H9 (cell line): ENCODE results near the gene PKN3. TPM values are rescaled to one million over a fixed set of nuclear protein-coding genes. Genes with fewer than 3 reads are reported as not detected.

Source experiments
- DNase-seq: peaks from one replicate; pipeline ENCODE4 v3.0.0-alpha.2; 2017
- H2AFZ ChIP-seq: one replicate; pipeline ENCODE4 v1.6.1; 2013; ENCODE audit warnings: mild to moderate bottlenecking, low read length, control low read depth, moderate library complexity
- H2AK5ac ChIP-seq: 2 replicates; pipeline ENCODE4 v1.6.1; 2013; ENCODE audit warnings: low read length, control low read depth, mixed read lengths; ENCODE audit not compliant: insufficient read length
- H2BK120ac ChIP-seq: one replicate; pipeline ENCODE4 v1.6.1; 2013; ENCODE audit warnings: low read depth, mild to moderate bottlenecking, low read length, control low read depth, inconsistent platforms; ENCODE audit not compliant: poor library complexity, severe bottlenecking
- H2BK12ac ChIP-seq: 2 replicates; pipeline ENCODE4 v1.6.1; 2013; ENCODE audit warnings: low read length, control low read depth, mixed read lengths, low read depth; ENCODE audit not compliant: insufficient read length
- H2BK15ac ChIP-seq: 2 replicates; pipeline ENCODE4 v1.6.1; 2013; ENCODE audit warnings: low read depth, low read length, control low read depth
- H2BK20ac ChIP-seq: one replicate; pipeline ENCODE4 v1.6.1; 2013; ENCODE audit warnings: low read depth, mild to moderate bottlenecking, low read length, control low read depth, inconsistent platforms; ENCODE audit not compliant: poor library complexity, severe bottlenecking
- H2BK5ac ChIP-seq: 2 replicates; pipeline ENCODE4 v1.6.1; 2013; ENCODE audit warnings: low read length, control low read depth, mixed read lengths; ENCODE audit not compliant: insufficient read length
- H3K14ac ChIP-seq: 2 replicates; pipeline ENCODE4 v1.6.1; 2013; ENCODE audit warnings: low read length, control low read depth; ENCODE audit not compliant: insufficient read depth
- H3K18ac ChIP-seq: 2 replicates; pipeline ENCODE4 v1.6.1; 2013; ENCODE audit warnings: low read depth, mild to moderate bottlenecking, mixed read lengths, low read length, control low read depth; ENCODE audit not compliant: insufficient read length
- H3K23ac ChIP-seq: 2 replicates; pipeline ENCODE4 v1.6.1; 2013; ENCODE audit warnings: low read length, control low read depth, mixed read lengths, low read depth; ENCODE audit not compliant: insufficient read length
- H3K23me2 ChIP-seq: 2 replicates; pipeline ENCODE4 v1.6.1; 2013; ENCODE audit warnings: low read depth, mild to moderate bottlenecking, mixed read lengths, low read length, control low read depth; ENCODE audit not compliant: insufficient read length, poor library complexity, severe bottlenecking
- H3K27ac ChIP-seq: 2 replicates; pipeline ENCODE4 v1.5.1; 2013; ENCODE audit warnings: low read length, control low read depth, mixed read lengths, low read depth; ENCODE audit not compliant: insufficient read length
- H3K27me3 ChIP-seq: 2 replicates; pipeline ENCODE4 v1.6.1; 2013; ENCODE audit warnings: low read length, control low read depth, inconsistent platforms; ENCODE audit not compliant: insufficient read depth
- H3K4ac ChIP-seq: 2 replicates; pipeline ENCODE4 v1.6.1; 2013; ENCODE audit warnings: low read depth, mild to moderate bottlenecking, control low read depth, inconsistent platforms, low read length, moderate library complexity
- H3K4me1 ChIP-seq: 2 replicates; pipeline ENCODE4 v1.6.1; 2013; ENCODE audit warnings: low read length, control low read depth, inconsistent platforms; ENCODE audit not compliant: insufficient read depth
- H3K4me2 ChIP-seq: 2 replicates; pipeline ENCODE4 v1.6.1; 2013; ENCODE audit warnings: low read length, control low read depth, mixed read lengths; ENCODE audit not compliant: insufficient read length, insufficient read depth
- H3K56ac ChIP-seq: 2 replicates; pipeline ENCODE4 v1.6.1; 2013; ENCODE audit warnings: low read depth, mild to moderate bottlenecking, mixed read lengths, low read length, control low read depth; ENCODE audit not compliant: insufficient read length
- H3K79me1 ChIP-seq: 2 replicates; pipeline ENCODE4 v1.6.1; 2013; ENCODE audit warnings: low read depth, mild to moderate bottlenecking, moderate library complexity, low read length, control low read depth, inconsistent platforms; ENCODE audit not compliant: insufficient read depth, poor library complexity, severe bottlenecking
- H3K79me2 ChIP-seq: 2 replicates; pipeline ENCODE4 v1.6.1; 2013; ENCODE audit warnings: low read length, control low read depth, inconsistent platforms; ENCODE audit not compliant: insufficient read depth
- H3K9ac ChIP-seq: 2 replicates; pipeline ENCODE4 v1.6.1; 2013; ENCODE audit warnings: low read length, control low read depth, mixed read lengths; ENCODE audit not compliant: insufficient read length; ENCODE audit errors: extremely low read depth
- H3K9me3 ChIP-seq: one replicate; pipeline ENCODE4 v1.6.1; 2013; ENCODE audit warnings: low read depth, low read length, inconsistent platforms; ENCODE audit not compliant: control insufficient read depth
- H3T11ph ChIP-seq: one replicate; pipeline ENCODE4 v1.6.1; 2013; ENCODE audit warnings: mild to moderate bottlenecking, low read length, control low read depth, inconsistent platforms
- H4K20me1 ChIP-seq: one replicate; pipeline ENCODE4 v1.6.1; 2013; ENCODE audit not compliant: control insufficient read depth, insufficient read length, insufficient read depth
- H4K5ac ChIP-seq: 2 replicates; pipeline ENCODE4 v1.6.1; 2013; ENCODE audit warnings: low read depth, mild to moderate bottlenecking, mixed read lengths, low read length, control low read depth; ENCODE audit not compliant: insufficient read length
- H4K8ac ChIP-seq: replicated peaks from 2 replicates; pipeline ENCODE4 v1.6.1; 2013; ENCODE audit warnings: low read length, control low read depth, mixed read lengths, low read depth; ENCODE audit not compliant: insufficient read length
- H4K91ac ChIP-seq: 2 replicates; pipeline ENCODE4 v1.6.1; 2013; ENCODE audit warnings: low read depth, mild to moderate bottlenecking, moderate library complexity, mixed read lengths, low read length, control low read depth; ENCODE audit not compliant: insufficient read length
- H3K27ac Mint-ChIP-seq, 3 experiments: 2 replicates in 2 of 3; 3 replicates in 1 of 3; pipeline ENCODE4 v1.8.0; 2020 to 2021; ENCODE audit warnings: mixed read lengths in 3 of 3, mild to moderate bottlenecking in 1 of 3, moderate library complexity in 1 of 3
- H3K27me3 Mint-ChIP-seq: 2 replicates; pipeline ENCODE4 v1.8.0; 2021; ENCODE audit warnings: low read depth, mild to moderate bottlenecking, moderate library complexity, mixed read lengths
- H3K36me3 Mint-ChIP-seq, 3 experiments: 2 replicates in 2 of 3; 3 replicates in 1 of 3; pipeline ENCODE4 v1.8.0; 2020 to 2021; ENCODE audit warnings: low read depth in 3 of 3, mixed read lengths in 3 of 3; ENCODE audit not compliant: insufficient read depth in 1 of 3
- H3K4me1 Mint-ChIP-seq, 2 experiments: 2 replicates each; pipeline ENCODE4 v1.8.0; 2020; ENCODE audit warnings: mixed read lengths in 2 of 2
- H3K4me3 Mint-ChIP-seq, 2 experiments: 2 replicates in 1 of 2; 3 replicates in 1 of 2; pipeline ENCODE4 v1.8.0; 2020 to 2021; ENCODE audit warnings: mild to moderate bottlenecking in 2 of 2, mixed read lengths in 2 of 2, moderate library complexity in 1 of 2
- H3K9me3 Mint-ChIP-seq, 2 experiments: 2 replicates in 1 of 2; 3 replicates in 1 of 2; pipeline ENCODE4 v1.8.0; 2020; ENCODE audit warnings: mild to moderate bottlenecking in 2 of 2, mixed read lengths in 2 of 2, moderate library complexity in 1 of 2
- WGBS: extraction: QIAGEN DNeasy Blood & Tissue Kit; methylation state at CpG from one replicate; pipeline ENCODE4 v1.1.7; 2013; ENCODE audit warnings: missing lambda C conversion rate, low lambda C conversion rate, mixed read lengths; ENCODE audit not compliant: insufficient read length; ENCODE audit errors: extremely low coverage; 5-methylcytosine and 5-hydroxymethylcytosine counted together
- total RNA-seq: library from RNA; stranded (reverse); gene quantifications from 2 replicates; pipeline ENCODE4 v1.2.1, GENCODE V29; 2021
- TF ChIP-seq, protein P1 (sequence below): fragments of 200-600 bp; sonication (generic); conservative IDR thresholded peaks from 3 replicates; pipeline ENCODE4 v1.8.0; 2021; ENCODE audit warnings: antibody characterized with exemption, mild to moderate bottlenecking

Gene PKN3
- total RNA-seq, 1 experiment from 2014 or later: 25.0 TPM

DNA sequence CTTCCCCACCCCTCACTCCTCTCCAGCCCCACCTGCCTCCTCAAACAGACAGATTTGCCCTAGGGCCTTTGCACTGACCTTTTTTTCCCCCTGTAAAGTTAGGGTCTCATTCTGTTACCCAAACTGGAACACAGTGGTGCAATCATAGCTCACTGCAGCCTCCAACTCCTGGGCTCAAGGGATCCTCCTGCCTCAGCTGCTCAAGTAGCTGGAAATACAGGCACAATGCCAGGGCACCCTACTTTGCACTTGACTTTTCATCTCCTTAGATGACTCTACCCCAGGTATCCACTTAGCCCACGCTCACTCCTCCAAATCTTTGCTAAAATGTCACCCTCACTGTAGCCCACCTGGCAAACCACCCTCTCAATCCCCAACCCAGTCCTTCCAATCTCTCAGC lies 47.8 kb upstream of the PKN3 start:
- TF ChIP-seq, protein P1, sequence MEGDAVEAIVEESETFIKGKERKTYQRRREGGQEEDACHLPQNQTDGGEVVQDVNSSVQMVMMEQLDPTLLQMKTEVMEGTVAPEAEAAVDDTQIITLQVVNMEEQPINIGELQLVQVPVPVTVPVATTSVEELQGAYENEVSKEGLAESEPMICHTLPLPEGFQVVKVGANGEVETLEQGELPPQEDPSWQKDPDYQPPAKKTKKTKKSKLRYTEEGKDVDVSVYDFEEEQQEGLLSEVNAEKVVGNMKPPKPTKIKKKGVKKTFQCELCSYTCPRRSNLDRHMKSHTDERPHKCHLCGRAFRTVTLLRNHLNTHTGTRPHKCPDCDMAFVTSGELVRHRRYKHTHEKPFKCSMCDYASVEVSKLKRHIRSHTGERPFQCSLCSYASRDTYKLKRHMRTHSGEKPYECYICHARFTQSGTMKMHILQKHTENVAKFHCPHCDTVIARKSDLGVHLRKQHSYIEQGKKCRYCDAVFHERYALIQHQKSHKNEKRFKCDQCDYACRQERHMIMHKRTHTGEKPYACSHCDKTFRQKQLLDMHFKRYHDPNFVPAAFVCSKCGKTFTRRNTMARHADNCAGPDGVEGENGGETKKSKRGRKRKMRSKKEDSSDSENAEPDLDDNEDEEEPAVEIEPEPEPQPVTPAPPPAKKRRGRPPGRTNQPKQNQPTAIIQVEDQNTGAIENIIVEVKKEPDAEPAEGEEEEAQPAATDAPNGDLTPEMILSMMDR: no peak
- Histone ChIP-seq H4K91ac (no peak overlapping the region), H2BK5ac (no peak overlapping the region), H3K9ac (no peak overlapping the region), H3K27me3 (no peaks in the 10 kb centered on the region), H3K4ac (no peak overlapping the region; the same call in 1 of the 2 replicates), H4K5ac (no peak overlapping the region), H3K23ac (no peak overlapping the region), H2BK20ac (no peak overlapping the region), H2AK5ac (no peak overlapping the region), H4K8ac (no peak overlapping the region), H3K9me3 (no peaks in the 10 kb centered on the region), H3K18ac (no peak overlapping the region), H2BK12ac (no peak overlapping the region), H3K23me2 (no peaks in the 10 kb centered on the region), H3K27ac (no peak overlapping the region), H2AFZ (no peak overlapping the region), H3K4me1 (no peaks in the 10 kb centered on the region), H3K4me2 (no peak overlapping the region), H3T11ph (no peak overlapping the region), H2BK120ac (no peak overlapping the region), H3K56ac (no peak overlapping the region), H2BK15ac (no peak overlapping the region), H3K14ac (no peak overlapping the region), H4K20me1 (no peaks in the 10 kb centered on the region), H3K79me1 (no peaks in the 10 kb centered on the region), H3K79me2 (no peaks in the 10 kb centered on the region)
- peak overlapping the region; percentile 31 to 43; a peak in 4 of 5 replicates for H3K4me3 Mint-ChIP-seq
- H3K27ac Mint-ChIP-seq: peak overlapping the region; percentile 7 to 70 (median 14); a peak in 2 of 7 replicates
- no peaks in the 10 kb centered on the region for H3K9me3 Mint-ChIP-seq
- no CpG with 5 or more reads among the region's 1 CpG for WGBS
- no peak for DNase-seq
- peaks cover 3 to 10% of the 10 kb centered on the region in 2 experiments; a peak in 2 of 4 replicates for H3K4me1 Mint-ChIP-seq
- H3K27me3 Mint-ChIP-seq: no peaks in the 10 kb centered on the region
- H3K36me3 Mint-ChIP-seq: peaks cover 7 to 13% (median 12%) of the 10 kb centered on the region in 3 experiments; a peak in 6 of 7 replicates
